GM12801 (cell line): Measurements from ENCODE around the gene GALE.

ENCODE experiments used
- CTCF ChIP-seq: IDR thresholded peaks from one replicate; pipeline ENCODE4 v1.5.1; 2011; ENCODE audit warnings: control low read depth; ENCODE audit not compliant: insufficient read length; ENCODE audit errors: extremely low read depth

Gene GALE

GRCh38 chr1:23804183-23804835, 3.8 kb upstream of the GALE start:
- no peak for TF ChIP-seq CTCF

- TF ChIP-seq CTCF: no peak
These were observed 3.1 kb upstream of the GALE start for GRCh38 chr1:23803674-23804073.

GRCh38 chr1:23801876-23802275, 1.3 kb upstream of the GALE start:
- TF ChIP-seq CTCF: no peak

GRCh38 chr1:23801338-23801748, 789 bp upstream of the GALE start:
- no peak for TF ChIP-seq CTCF

- no peak for TF ChIP-seq CTCF
These were observed 769 bp downstream of the GALE start for GRCh38 chr1:23799570-23800399.

GRCh38 chr1:23799255-23799569, 1.3 kb downstream of the GALE start:
- no peak for TF ChIP-seq CTCF

- TF ChIP-seq CTCF: no peak
These were observed 1.9 kb downstream of the GALE start for GRCh38 chr1:23798662-23799142.
